KMS-11 (cell line): ENCODE data around the gene VPS11.

ENCODE experiments used
- H2AFZ ChIP-seq: fragments of 200-600 bp; sonication (generic); 2 replicates; pipeline ENCODE4 v1.6.1; 2016; ENCODE audit warnings: antibody characterized with exemption, mixed run types, low read depth
- H3K27ac ChIP-seq: fragments of 200-600 bp; sonication (generic); 2 replicates; pipeline ENCODE4 v1.6.1; 2016; ENCODE audit warnings: mild to moderate bottlenecking, mixed run types
- H3K27me3 ChIP-seq: fragments of 200-600 bp; sonication (generic); 2 replicates; pipeline ENCODE4 v1.6.1; 2017; ENCODE audit warnings: mild to moderate bottlenecking, low read depth, mixed run types, moderate library complexity; ENCODE audit not compliant: insufficient read depth
- H3K36me3 ChIP-seq: fragments of 200-600 bp; sonication (generic); 2 replicates; pipeline ENCODE4 v1.6.1; 2017; ENCODE audit warnings: mild to moderate bottlenecking, mixed run types; ENCODE audit not compliant: insufficient read depth
- H3K4me1 ChIP-seq: fragments of 200-600 bp; sonication (generic); 2 replicates; pipeline ENCODE4 v1.6.1; 2016; ENCODE audit warnings: mild to moderate bottlenecking, low read depth, mixed run types; ENCODE audit not compliant: poor library complexity, severe bottlenecking
- H3K4me2 ChIP-seq: fragments of 200-600 bp; sonication (generic); 2 replicates; pipeline ENCODE4 v1.7.0; 2016; ENCODE audit warnings: mild to moderate bottlenecking, mixed run types
- H3K4me3 ChIP-seq: fragments of 200-600 bp; sonication (generic); IDR thresholded peaks from 2 replicates; pipeline ENCODE4 v1.6.1; 2017; ENCODE audit warnings: low read depth, low read length, mixed read lengths; ENCODE audit not compliant: insufficient read depth
- H3K79me2 ChIP-seq: fragments of 200-600 bp; sonication (generic); 2 replicates; pipeline ENCODE4 v1.6.1; 2016; ENCODE audit warnings: low read depth, mixed run types; ENCODE audit not compliant: insufficient read depth
- H3K9ac ChIP-seq: fragments of 200-600 bp; sonication (generic); 2 replicates; pipeline ENCODE4 v1.6.1; 2016; ENCODE audit warnings: mild to moderate bottlenecking, mixed run types
- H4K20me1 ChIP-seq: fragments of 200-600 bp; sonication (generic); 2 replicates; pipeline ENCODE4 v1.6.1; 2016; ENCODE audit warnings: mild to moderate bottlenecking, mixed run types; ENCODE audit not compliant: insufficient read depth
- CTCF ChIP-seq: fragments of 200-600 bp; sonication (generic); conservative IDR thresholded peaks from 2 replicates; pipeline ENCODE4 v1.6.1; 2017; ENCODE audit warnings: low read depth, mild to moderate bottlenecking, antibody characterized with exemption, low read length, moderate library complexity, mixed read lengths

Gene VPS11

DNA sequence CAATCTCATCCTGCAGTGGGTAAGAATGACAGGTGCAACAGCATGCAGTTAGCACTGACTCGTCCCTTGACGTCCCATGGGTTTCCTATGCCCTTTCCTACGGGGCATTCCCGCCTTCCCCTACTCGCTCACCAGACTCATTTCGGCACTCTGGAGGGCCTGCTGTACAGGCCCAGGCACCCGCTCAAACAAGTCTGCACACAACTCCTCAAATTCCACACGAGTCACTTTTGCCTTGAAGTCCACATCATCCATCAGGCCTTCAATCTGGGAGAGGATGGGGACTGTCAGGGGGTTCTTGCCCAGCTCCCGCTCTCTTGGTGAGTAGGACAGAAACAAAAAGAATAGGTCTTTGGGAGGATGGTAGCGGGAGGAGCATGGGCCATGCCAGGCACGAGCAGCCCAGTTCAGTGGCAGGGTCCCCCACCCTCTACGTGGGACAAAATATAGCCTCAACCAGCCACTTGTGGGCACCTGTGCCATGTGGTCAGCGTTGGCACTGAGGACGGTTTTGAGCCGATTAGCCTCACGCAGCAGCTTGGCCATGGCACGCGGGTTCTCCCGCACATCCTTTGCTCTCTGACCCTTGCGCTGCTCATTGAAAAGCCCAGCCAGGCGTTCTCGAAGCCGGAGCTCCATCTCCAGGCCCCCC lies 15.3 kb upstream of the VPS11 start:
- Histone ChIP-seq H3K27ac (no peak overlapping the region), H4K20me1 (no peaks in the 10 kb centered on the region), H3K27me3 (no peaks in the 10 kb centered on the region), H3K79me2 (peaks cover 16% of the 10 kb centered on the region; the same call in 1 of the 2 replicates), H3K36me3 (no peaks in the 10 kb centered on the region), H3K4me2 (no peak overlapping the region), H3K9ac (no peak overlapping the region), H3K4me1 (peaks cover 7% of the 10 kb centered on the region), H2AFZ (no peak overlapping the region), H3K4me3 (no peak overlapping the region)
- no peak for TF ChIP-seq CTCF

GRCh38 chr11:119054418-119054817 lies 13.2 kb upstream of the VPS11 start:
- Histone ChIP-seq H3K36me3 (no peaks in the 10 kb centered on the region), H3K9ac (no peak overlapping the region), H4K20me1 (no peaks in the 10 kb centered on the region), H3K4me3 (no peak overlapping the region), H3K4me1 (peaks cover 11% of the 10 kb centered on the region), H2AFZ (no peak overlapping the region), H3K4me2 (no peak overlapping the region), H3K27me3 (no peaks in the 10 kb centered on the region), H3K27ac (no peak overlapping the region), H3K79me2 (peaks cover 16% of the 10 kb centered on the region; the same call in 1 of the 2 replicates)
- TF ChIP-seq CTCF = no peak

DNA sequence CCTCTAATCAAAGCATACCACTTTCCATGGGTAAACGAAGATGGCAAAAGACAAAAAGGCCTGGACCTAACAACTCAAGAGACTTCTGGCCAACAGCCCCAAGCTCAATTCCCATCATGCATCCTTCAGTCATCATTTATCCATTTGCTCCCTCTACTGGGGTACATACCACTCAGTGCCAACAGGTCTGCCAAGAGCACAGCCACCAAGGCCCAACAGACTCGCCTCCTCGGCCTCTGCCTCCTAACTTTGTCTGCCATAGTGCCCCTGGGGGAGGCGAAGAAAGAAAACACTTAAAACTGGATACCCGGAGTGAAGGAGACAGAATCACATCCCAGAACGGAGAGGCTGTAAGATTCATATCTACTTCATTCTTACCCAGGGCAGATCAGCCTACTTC lies 11.7 kb upstream of the VPS11 start:
- peak overlapping the region; percentile 96; the same call in 1 of the 2 replicates for H3K9ac ChIP-seq
- H2AFZ ChIP-seq = no peak overlapping the region
- H3K27ac ChIP-seq = peak overlapping the region; percentile 88; the same call in 1 of the 2 replicates
- peaks cover 16% of the 10 kb centered on the region; the same call in 1 of the 2 replicates for H3K79me2 ChIP-seq
- no peak overlapping the region for H3K4me3 ChIP-seq
- no peaks in the 10 kb centered on the region for H3K27me3 ChIP-seq
- H3K4me2 ChIP-seq = peak overlapping the region; percentile 85
- no peaks in the 10 kb centered on the region for H3K36me3 ChIP-seq
- H3K4me1 ChIP-seq = peaks cover 11% of the 10 kb centered on the region
- H4K20me1 ChIP-seq = no peaks in the 10 kb centered on the region
- TF ChIP-seq CTCF = 0 out of 2 replicates have a peak, but pooled peaks have one; percentile 17

- Histone ChIP-seq H4K20me1 (no peaks in the 10 kb centered on the region), H3K9ac (peak overlapping the region; percentile 96), H3K4me3 (no peak overlapping the region), H3K27me3 (no peaks in the 10 kb centered on the region), H3K4me2 (peak overlapping the region; percentile 85; the same call in 1 of the 2 replicates), H2AFZ (no peak overlapping the region), H3K4me1 (peaks cover 11% of the 10 kb centered on the region), H3K79me2 (peaks cover 16% of the 10 kb centered on the region; the same call in 1 of the 2 replicates), H3K36me3 (no peaks in the 10 kb centered on the region), H3K27ac (peak overlapping the region; percentile 88)
- no peak for TF ChIP-seq CTCF
Observed at GRCh38 chr11:119056421-119056999, 11.1 kb upstream of the VPS11 start.
